SK-N-MC (cell line): Measurements from ENCODE around the gene LNP1.
A peak's percentile ranks its signal among the peaks of the same experiment; 100 is the strongest.
"Not testable (repeated sequence)": the region's sequence is repeated elsewhere in the genome, so short reads cannot be mapped to it uniquely, and the experiment has no call there.

Source experiments
- DNase-seq: peaks from one replicate; pipeline ENCODE4 v3.0.0-alpha.2; 2011; ENCODE audit warnings: low read depth, low spot score
- H3K27ac ChIP-seq: fragments of 200-600 bp; sonication (generic); 2 replicates; pipeline ENCODE4 v1.5.1; 2016; ENCODE audit warnings: mixed run types
- H3K36me3 ChIP-seq: fragments of 200-600 bp; sonication (generic); 2 replicates; pipeline ENCODE4 v1.6.1; 2017; ENCODE audit warnings: antibody characterized with exemption, low read length, mixed read lengths; ENCODE audit not compliant: insufficient read depth
- H3K4me3 ChIP-seq: fragments of 200-600 bp; sonication (generic); 2 replicates; pipeline ENCODE4 v1.5.1; 2016
- H3K9ac ChIP-seq: fragments of 200-600 bp; sonication (generic); 2 replicates; pipeline ENCODE4 v1.8.0; 2017; ENCODE audit warnings: mixed run types, mixed read lengths; ENCODE audit not compliant: insufficient read length
- H3K9me3 ChIP-seq: fragments of 200-600 bp; sonication (generic); 2 replicates; pipeline ENCODE4 v1.6.1; 2017; ENCODE audit warnings: low read depth, mild to moderate bottlenecking, antibody characterized with exemption, low read length, moderate library complexity, mixed read lengths
- EZH2 ChIP-seq: fragments of 200-600 bp; sonication (generic); IDR thresholded peaks from one replicate; pipeline ENCODE4 v1.6.1; 2017; ENCODE audit warnings: antibody characterized with exemption
- FOXP2 ChIP-seq: optimal IDR thresholded peaks from 2 replicates; pipeline ENCODE3; 2011; ENCODE audit warnings: mild to moderate bottlenecking, moderate library complexity; ENCODE audit not compliant: insufficient read depth; ENCODE audit errors: extremely low read length, control extremely low read depth
- POLR2AphosphoS5 ChIP-seq: IDR thresholded peaks from 2 replicates; pipeline ENCODE4 v1.6.1; 2012; ENCODE audit warnings: mild to moderate bottlenecking, low read depth, low read length, borderline replicate concordance

LNP1 gene

GRCh38 chr3:100400780-100401673 is at the start of gene LNP1, which contains the start of gene TOMM70:
Gene LNP1 (plus strand): TSS chr3:100401539. CDS start chr3:100429730, 28,191 bp downstream.
Gene TOMM70 (minus strand): TSS chr3:100401089. CDS start chr3:100400949, 140 bp downstream.
- TF ChIP-seq FOXP2 (peak; percentile 70), EZH2 (no peak), POLR2AphosphoS5 (peak; percentile 97)
- Histone ChIP-seq H3K9me3 (no peaks in the 10 kb centered on the region), H3K27ac (peak within 1 kb of the TSS; percentile 92), H3K9ac (peak within 1 kb of the TSS; percentile 77), H3K4me3 (peak within 1 kb of the TSS; percentile 83), H3K36me3 (0 out of 2 replicates have a peak, but pooled peaks cover 3% of the 10 kb centered on the region)
- peak; percentile 86 for DNase-seq

GRCh38 chr3:100351770-100352169 is 49.6 kb upstream of the LNP1 start:
- not testable (repeated sequence) for H3K9ac ChIP-seq, H3K4me3 ChIP-seq, H3K9me3 ChIP-seq, H3K27ac ChIP-seq, DNase-seq
- peaks cover 67% of the 10 kb centered on the region for H3K36me3 ChIP-seq

GRCh38 chr3:100352296-100353231 is 48.8 kb upstream of the LNP1 start:
- DNase-seq: no peak
- no peaks in the 10 kb centered on the region for H3K9me3 ChIP-seq
- H3K27ac ChIP-seq: no peak overlapping the region
- peaks cover 66% of the 10 kb centered on the region for H3K36me3 ChIP-seq
- TF ChIP-seq EZH2: no peak
- TF ChIP-seq FOXP2: no peak
- TF ChIP-seq POLR2AphosphoS5: no peak
- H3K4me3 ChIP-seq: no peak overlapping the region
- H3K9ac ChIP-seq: no peak overlapping the region

- no peaks in the 10 kb centered on the region for H3K9me3 ChIP-seq
- no peak for TF ChIP-seq FOXP2
- TF ChIP-seq EZH2: no peak
- TF ChIP-seq POLR2AphosphoS5: no peak
- no peak overlapping the region for H3K27ac ChIP-seq
- H3K9ac ChIP-seq: no peak overlapping the region
- H3K4me3 ChIP-seq: no peak overlapping the region
- no peak for DNase-seq
- H3K36me3 ChIP-seq: peaks cover 56% of the 10 kb centered on the region
Observed at GRCh38 chr3:100354850-100355249, 46.5 kb upstream of the LNP1 start.

- Histone ChIP-seq H3K27ac (no peak overlapping the region), H3K4me3 (no peak overlapping the region), H3K9ac (no peak overlapping the region), H3K9me3 (0 out of 2 replicates have a peak, but pooled peaks cover 4% of the 10 kb centered on the region), H3K36me3 (peaks cover 64% of the 10 kb centered on the region)
- DNase-seq: no peak
- TF ChIP-seq FOXP2 (no peak), EZH2 (no peak), POLR2AphosphoS5 (no peak)
Observed at GRCh38 chr3:100358413-100358812, 42.9 kb upstream of the LNP1 start.

- TF ChIP-seq POLR2AphosphoS5 (no peak), FOXP2 (no peak), EZH2 (no peak)
- DNase-seq: no peak
- H3K36me3 ChIP-seq: peaks cover 69% of the 10 kb centered on the region
- no peak overlapping the region for H3K4me3 ChIP-seq
- no peak overlapping the region for H3K27ac ChIP-seq
- H3K9ac ChIP-seq: no peak overlapping the region
- H3K9me3 ChIP-seq: 0 out of 2 replicates have a peak, but pooled peaks cover 4% of the 10 kb centered on the region
Observed at GRCh38 chr3:100359035-100359434, 42.3 kb upstream of the LNP1 start.

- no peak overlapping the region for H3K27ac ChIP-seq
- TF ChIP-seq EZH2: no peak
- TF ChIP-seq FOXP2: no peak
- TF ChIP-seq POLR2AphosphoS5: no peak
- peaks cover 71% of the 10 kb centered on the region for H3K36me3 ChIP-seq
- DNase-seq: no peak
- H3K9ac ChIP-seq: no peak overlapping the region
- no peak overlapping the region for H3K4me3 ChIP-seq
- H3K9me3 ChIP-seq: 0 out of 2 replicates have a peak, but pooled peaks cover 4% of the 10 kb centered on the region
Observed at GRCh38 chr3:100360757-100361496, 40.4 kb upstream of the LNP1 start.
